HCT116 (cell line): ENCODE data around the gene MRPL9. TPM values are rescaled to one million over a fixed set of nuclear protein-coding genes. Genes with fewer than 3 reads are reported as not detected.

Experiments
- ATAC-seq: fragments of 200-7000 bp; cut with Tn5 transposase; 2 replicates; pipeline ENCODE4 v1.9.1; 2020; ENCODE audit warnings: mild to moderate bottlenecking, moderate library complexity
- BruUV-seq: library from RNA; stranded (reverse); fragments of 400-500 nt; replicated peaks from 2 replicates; lab custom pipeline; 2021; lab: Mats Ljungman, UMichigan
- CTCF ChIA-PET: fragments of 300-600 bp; sonication (Branson Sonifier 250); formaldehyde crosslinking; loops from one replicate; lab custom pipeline; 2021; ENCODE audit warnings: antibody characterized with exemption; lab: Charles Lee
- POLR2A ChIA-PET: fragments of 300-600, 350-600 bp; sonication (Branson Sonifier 250); formaldehyde crosslinking; loops from one replicate; lab custom pipeline; 2021; ENCODE audit warnings: antibody characterized with exemption; lab: Charles Lee
- RAD21 ChIA-PET, 2 experiments: fragments of 300-600 bp; sonication (Branson Sonifier 250); formaldehyde crosslinking; loops; one replicate each; lab custom pipeline; 2023; ENCODE audit warnings: low total read pairs in 2 of 2; ENCODE audit not compliant: uncharacterized antibody in 2 of 2, unreplicated experiment in 2 of 2, low non-redundant PET in 1 of 2; lab: Charles Lee
- DNase-seq: peaks from one replicate; pipeline ENCODE4 v3.0.0-alpha.2; 2010; ENCODE audit warnings: low read depth, low spot score
- H2AFZ ChIP-seq: fragments of 200-600 bp; shearing (Covaris generic), sonication (generic); 2 replicates; pipeline ENCODE4 v1.6.1; 2017; ENCODE audit warnings: low read depth, mixed run types, mixed read lengths, antibody characterized with exemption, low read length; ENCODE audit not compliant: poor library complexity, severe bottlenecking
- H3K27ac ChIP-seq: 2 replicates; pipeline ENCODE4 v1.5.1; 2012; ENCODE audit warnings: low read depth, low read length
- H3K27me3 ChIP-seq: fragments of 200-600 bp; sonication (generic); 2 replicates; pipeline ENCODE4 v1.6.1; 2016; ENCODE audit warnings: mixed run types, low read length, mixed read lengths; ENCODE audit not compliant: insufficient read depth
- H3K36me3 ChIP-seq, 2 experiments: fragments of 200-500 bp in 1 of 2; fragments of 200-600 bp in 1 of 2; sonication (Bioruptor generic) in 1 of 2; sonication (generic) in 1 of 2; 2 replicates each; pipeline versions ENCODE4 v1.5.1 to v1.6.1; 2014 to 2016; ENCODE audit warnings: low read length in 2 of 2, inconsistent platforms in 1 of 2, mixed read lengths in 1 of 2, mixed run types in 1 of 2; ENCODE audit not compliant: insufficient read depth in 2 of 2, control insufficient read depth in 1 of 2
- H3K4me1 ChIP-seq, 2 experiments: fragments of 200-600 bp in 1 of 2; sonication (generic) in 1 of 2; 2 replicates each; pipeline versions ENCODE4 v1.5.1 to v1.6.1; 2012 to 2017; ENCODE audit warnings: low read length in 2 of 2, inconsistent platforms in 1 of 2, mild to moderate bottlenecking in 1 of 2, mixed read lengths in 1 of 2, mixed run types in 1 of 2, moderate library complexity in 1 of 2; ENCODE audit not compliant: insufficient read depth in 2 of 2, control insufficient read depth in 1 of 2
- H3K4me2 ChIP-seq: fragments of 200-600 bp; sonication (generic); 2 replicates; pipeline ENCODE4 v1.6.1; 2017; ENCODE audit warnings: mixed run types, low read length, mixed read lengths
- H3K4me3 ChIP-seq, 2 experiments: fragments of 200-600 bp in 1 of 2; sonication (generic) in 1 of 2; replicated peaks in 1 of 2; 2 replicates each; pipeline ENCODE4 v1.5.1; 2011 to 2016; ENCODE audit warnings: low read length in 2 of 2, control low read depth in 1 of 2, low read depth in 1 of 2, mild to moderate bottlenecking in 1 of 2, mixed read lengths in 1 of 2, mixed run types in 1 of 2
- H3K79me2 ChIP-seq: fragments of 200-600 bp; sonication (generic); 2 replicates; pipeline ENCODE4 v1.6.1; 2017; ENCODE audit warnings: mild to moderate bottlenecking, mixed run types, low read length, moderate library complexity, mixed read lengths; ENCODE audit not compliant: insufficient read depth
- H3K9ac ChIP-seq: fragments of 200-600 bp; sonication (generic); 2 replicates; pipeline ENCODE4 v1.6.1; 2016; ENCODE audit warnings: low read length, mixed read lengths
- H3K9me2 ChIP-seq: fragments of 200-600 bp; sonication (generic), shearing (Covaris generic); 2 replicates; pipeline ENCODE4 v1.6.1; 2017; ENCODE audit warnings: mixed run types, mild to moderate bottlenecking, moderate library complexity; ENCODE audit not compliant: insufficient read depth
- H3K9me3 ChIP-seq, 2 experiments: fragments of 200-500 bp in 1 of 2; fragments of 200-600 bp in 1 of 2; sonication (Bioruptor generic) in 1 of 2; sonication (generic) in 1 of 2; 2 replicates each; pipeline ENCODE4 v1.6.1; 2014 to 2017; ENCODE audit warnings: low read length in 2 of 2, mixed read lengths in 2 of 2, inconsistent platforms in 1 of 2, low read depth in 1 of 2, mild to moderate bottlenecking in 1 of 2, mixed run types in 1 of 2, moderate library complexity in 1 of 2; ENCODE audit not compliant: control insufficient read depth in 1 of 2, insufficient read depth in 1 of 2
- H4K20me1 ChIP-seq: fragments of 200-600 bp; sonication (generic), shearing (Covaris generic); 2 replicates; pipeline ENCODE4 v1.6.1; 2017; ENCODE audit warnings: mixed run types, mild to moderate bottlenecking, moderate library complexity; ENCODE audit not compliant: insufficient read depth
- CEBPB ChIP-seq: IDR thresholded peaks from 2 replicates; pipeline ENCODE4 v1.6.1; 2012; ENCODE audit warnings: low read depth
- EGR1 ChIP-seq: IDR thresholded peaks from 2 replicates; pipeline ENCODE4 v1.6.1; 2012; ENCODE audit warnings: low read depth
- ELF1 ChIP-seq: IDR thresholded peaks from 2 replicates; pipeline ENCODE4 v1.6.1; 2012; ENCODE audit warnings: low read depth, borderline replicate concordance
- EZH2phosphoT487 ChIP-seq: fragments of 200-600 bp; IDR thresholded peaks from 2 replicates; pipeline ENCODE4 v1.6.1; 2018; ENCODE audit warnings: antibody characterized with exemption, borderline replicate concordance
- FOSL1 ChIP-seq: IDR thresholded peaks from 2 replicates; pipeline ENCODE4 v1.6.1; 2012; ENCODE audit warnings: low read depth
- JUND ChIP-seq: IDR thresholded peaks from 2 replicates; pipeline ENCODE4 v1.6.1; 2012
- MAX ChIP-seq: IDR thresholded peaks from 2 replicates; pipeline ENCODE4 v1.6.1; 2012
- POLR2A ChIP-seq: IDR thresholded peaks from 2 replicates; pipeline ENCODE4 v1.7.0; 2011; ENCODE audit warnings: borderline replicate concordance; ENCODE audit not compliant: insufficient read depth, insufficient read length; ENCODE audit errors: extremely low read depth
- POLR2AphosphoS5 ChIP-seq: IDR thresholded peaks from 2 replicates; pipeline ENCODE4 v1.6.1; 2011; ENCODE audit warnings: mild to moderate bottlenecking, low read depth, low read length, moderate library complexity
- RAD21 ChIP-seq: IDR thresholded peaks from 2 replicates; pipeline ENCODE4 v1.6.1; 2012; ENCODE audit warnings: low read depth, mild to moderate bottlenecking
- REST ChIP-seq: IDR thresholded peaks from 2 replicates; pipeline ENCODE4 v1.6.1; 2012; ENCODE audit warnings: low read depth
- SIN3A ChIP-seq: IDR thresholded peaks from 2 replicates; pipeline ENCODE4 v1.6.1; 2012; ENCODE audit warnings: low read depth
- SP1 ChIP-seq: IDR thresholded peaks from 2 replicates; pipeline ENCODE4 v1.6.1; 2012; ENCODE audit warnings: low read depth
- SRF ChIP-seq: IDR thresholded peaks from 2 replicates; pipeline ENCODE4 v1.6.1; 2012; ENCODE audit warnings: low read depth
- TCF7L2 ChIP-seq: IDR thresholded peaks from 2 replicates; pipeline ENCODE4 v1.7.0; 2011; ENCODE audit warnings: borderline replicate concordance, inconsistent platforms; ENCODE audit not compliant: insufficient read depth, insufficient read length; ENCODE audit errors: extremely low read depth
- YY1 ChIP-seq: IDR thresholded peaks from 2 replicates; pipeline ENCODE4 v1.6.1; 2011; ENCODE audit warnings: low read length, low read depth, moderate library complexity, mild to moderate bottlenecking; ENCODE audit not compliant: insufficient replicate concordance; ENCODE audit errors: extremely low read depth
- ZBTB33 ChIP-seq: IDR thresholded peaks from 2 replicates; pipeline ENCODE4 v1.6.1; 2011; ENCODE audit warnings: mild to moderate bottlenecking, low read length, moderate library complexity; ENCODE audit not compliant: insufficient replicate concordance; ENCODE audit errors: extremely low read depth
- ZFX ChIP-seq: fragments of 450-650 bp; IDR thresholded peaks from 2 replicates; pipeline ENCODE4 v1.6.1; 2017
- ZNF274 ChIP-seq: fragments of 200-500 bp; sonication (Bioruptor generic); IDR thresholded peaks from 2 replicates; pipeline ENCODE4 v1.6.1; 2014; ENCODE audit warnings: mild to moderate bottlenecking, low read depth, low read length, inconsistent platforms
- intact Hi-C: fragments of 100-400 bp; cut with micrococcal nuclease; formaldehyde crosslinking; loops from 2 replicates; pipeline ENCODE4 v1.10.0; 2022
- total RNA-seq: library from RNA; stranded (reverse); gene quantifications from one replicate; pipeline ENCODE4 v1.2.1, GENCODE V29; 2021; ENCODE audit not compliant: unreplicated experiment

MRPL9 gene
- total RNA-seq, 1 experiment from 2014 or later = 94.5 TPM

- no peaks in the 10 kb centered on the region for H3K9me2 ChIP-seq
- H3K9me3 ChIP-seq = no peaks in the 10 kb centered on the region
- no peak for DNase-seq
- TF ChIP-seq FOSL1 (no peak), ZNF274 (no peak), ZFX (no peak), POLR2A (no peak), EZH2phosphoT487 (no peak), YY1 (no peak), SP1 (no peak), ZBTB33 (no peak), EGR1 (no peak), ELF1 (no peak), REST (no peak), JUND (no peak), SRF (no peak), TCF7L2 (no peak), CEBPB (no peak), SIN3A (no peak), POLR2AphosphoS5 (no peak), MAX (no peak), RAD21 (no peak)
- TF ChIP-seq, all 23 proteins: peak for 0
- Histone ChIP-seq H3K27ac (no peak overlapping the region), H3K4me1 (no peaks in the 10 kb centered on the region), H3K36me3 (no peaks in the 10 kb centered on the region), H3K4me3 (no peak overlapping the region), H3K79me2 (no peaks in the 10 kb centered on the region), H3K27me3 (peaks cover 6% of the 10 kb centered on the region; the same call in 1 of the 2 replicates), H4K20me1 (no peaks in the 10 kb centered on the region), H2AFZ (no peak overlapping the region), H3K4me2 (no peak overlapping the region), H3K9ac (no peak overlapping the region)
- ChIA-PET POLR2A (no interaction called here), CTCF (no interaction called here), RAD21 (no interaction called here)
- ATAC-seq = no peak
- no TSS peak for BruUV-seq
- intact Hi-C loops = no loop called here
Measured at GRCh38 chr1:151811181-151811580, 47.9 kb upstream of the MRPL9 start.
